Epithelial cell of esophagus (primary cell): ENCODE measurements around the gene ZBTB39.

Source experiments
- DNase-seq: peaks from one replicate; pipeline ENCODE4 v3.0.0; 2010; ENCODE audit warnings: low read depth
- H3K4me3 ChIP-seq: 2 replicates; pipeline ENCODE4 v1.5.1; 2011; ENCODE audit warnings: mild to moderate bottlenecking, low read length, control low read depth
- TF ChIP-seq, protein P1 (sequence below): IDR thresholded peaks from 2 replicates; pipeline ENCODE4 v1.5.1; 2011; ENCODE audit warnings: low read depth, mild to moderate bottlenecking, low read length, control low read depth, inconsistent platforms; ENCODE audit not compliant: insufficient read depth; ENCODE audit errors: missing control alignments

The ZBTB39 gene

DNA sequence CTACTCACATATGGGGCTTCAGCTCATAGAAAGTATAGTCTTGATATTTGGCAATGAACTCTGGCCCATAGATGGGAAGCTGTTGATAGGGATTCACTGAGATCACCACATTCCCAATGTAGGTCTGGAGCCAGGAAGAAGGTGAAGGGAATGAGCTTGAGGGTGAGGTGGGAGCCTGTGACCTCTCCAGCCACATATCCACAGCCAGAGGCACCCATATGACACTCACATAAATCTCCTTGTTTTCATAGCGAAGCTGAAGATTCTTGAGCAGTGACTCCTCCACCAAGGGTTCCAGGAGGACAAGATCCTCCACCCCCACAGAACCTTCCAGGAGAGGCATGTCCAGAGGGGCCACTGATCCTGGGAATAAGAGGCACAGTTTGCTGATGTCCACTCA is 41.6 kb upstream of the ZBTB39 start:
- H3K4me3 ChIP-seq: no peak overlapping the region
- DNase-seq: no peak
- TF ChIP-seq, protein P1, sequence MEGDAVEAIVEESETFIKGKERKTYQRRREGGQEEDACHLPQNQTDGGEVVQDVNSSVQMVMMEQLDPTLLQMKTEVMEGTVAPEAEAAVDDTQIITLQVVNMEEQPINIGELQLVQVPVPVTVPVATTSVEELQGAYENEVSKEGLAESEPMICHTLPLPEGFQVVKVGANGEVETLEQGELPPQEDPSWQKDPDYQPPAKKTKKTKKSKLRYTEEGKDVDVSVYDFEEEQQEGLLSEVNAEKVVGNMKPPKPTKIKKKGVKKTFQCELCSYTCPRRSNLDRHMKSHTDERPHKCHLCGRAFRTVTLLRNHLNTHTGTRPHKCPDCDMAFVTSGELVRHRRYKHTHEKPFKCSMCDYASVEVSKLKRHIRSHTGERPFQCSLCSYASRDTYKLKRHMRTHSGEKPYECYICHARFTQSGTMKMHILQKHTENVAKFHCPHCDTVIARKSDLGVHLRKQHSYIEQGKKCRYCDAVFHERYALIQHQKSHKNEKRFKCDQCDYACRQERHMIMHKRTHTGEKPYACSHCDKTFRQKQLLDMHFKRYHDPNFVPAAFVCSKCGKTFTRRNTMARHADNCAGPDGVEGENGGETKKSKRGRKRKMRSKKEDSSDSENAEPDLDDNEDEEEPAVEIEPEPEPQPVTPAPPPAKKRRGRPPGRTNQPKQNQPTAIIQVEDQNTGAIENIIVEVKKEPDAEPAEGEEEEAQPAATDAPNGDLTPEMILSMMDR: no peak

- TF ChIP-seq, protein P1: no peak
- H3K4me3 ChIP-seq: no peak overlapping the region
- DNase-seq: no peak
These were observed 40.9 kb upstream of the ZBTB39 start for GRCh38 chr12:57046947-57047890.

GRCh38 chr12:57046086-57046791 is 39.9 kb upstream of the ZBTB39 start:
- no peak overlapping the region for H3K4me3 ChIP-seq
- DNase-seq: no peak

DNA sequence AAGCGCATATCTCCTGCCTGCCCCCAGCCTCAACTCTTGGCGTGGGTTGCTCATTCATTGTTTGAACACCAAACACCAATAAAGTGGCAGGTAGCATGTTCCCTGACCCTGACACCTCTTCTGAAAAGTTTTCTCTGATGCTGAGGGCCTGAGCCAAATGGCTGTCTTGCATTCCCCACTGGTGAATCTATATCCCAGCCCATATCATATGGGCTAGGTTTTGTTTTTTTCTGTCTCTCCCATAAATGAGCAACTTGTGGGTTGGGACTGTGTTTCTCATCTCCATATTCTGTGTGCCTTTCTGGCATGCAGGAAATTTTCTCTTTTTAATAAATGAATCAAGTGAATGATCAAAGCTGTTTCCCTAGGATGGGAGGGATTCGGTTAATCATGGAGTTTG is 38.5 kb upstream of the ZBTB39 start:
- DNase-seq: no peak
- H3K4me3 ChIP-seq: no peak overlapping the region
- TF ChIP-seq, protein P1: no peak

More at GRCh38 chr12:57046086-57046791, 39.9 kb upstream of the ZBTB39 start:
- TF ChIP-seq, protein P1: no peak

- DNase-seq: no peak
- H3K4me3 ChIP-seq: no peak overlapping the region
- TF ChIP-seq, protein P1: no peak
These were observed 38.1 kb upstream of the ZBTB39 start for GRCh38 chr12:57044468-57044867.

DNA sequence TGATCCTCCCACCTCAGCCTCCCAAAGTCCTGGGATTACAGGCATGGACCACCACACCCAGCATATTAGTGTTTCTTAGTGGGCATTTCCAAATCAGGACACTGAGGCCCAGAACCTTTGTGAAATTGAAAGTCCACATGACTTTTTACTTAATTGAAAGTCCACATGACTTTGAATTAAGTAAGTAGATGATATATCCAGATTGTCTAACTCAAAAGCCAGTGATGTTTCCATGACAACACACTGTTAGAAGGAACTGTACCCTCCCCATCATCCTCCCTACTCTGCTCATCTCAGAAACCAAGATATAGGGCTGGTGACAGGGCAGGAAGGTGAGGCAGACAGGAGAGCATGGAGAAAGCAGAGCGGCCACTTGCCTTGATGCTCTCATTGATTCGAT is 36.3 kb upstream of the ZBTB39 start:
- no peak overlapping the region for H3K4me3 ChIP-seq
- DNase-seq: no peak
- TF ChIP-seq, protein P1: no peak
